Right renal pelvis (tissue), 4 donors: ENCODE results near the gene EEIG1. TPM values are rescaled to one million over a fixed set of nuclear protein-coding genes. Genes with fewer than 3 reads are reported as not detected.

Source experiments
- DNase-seq, 4 donors: peaks; one replicate each; pipeline ENCODE4 v3.0.0-alpha.2; 2013; ENCODE audit warnings: low read depth in 4 of 4, low spot score in 3 of 4, missing footprints in 1 of 4
- polyA plus RNA-seq, 4 donors: library from polyadenylated mRNA; unstranded; fragments of 120-200 nt; gene quantifications; one replicate each; pipeline ENCODE4 v1.2.1, GENCODE V29; 2013; ENCODE audit not compliant: insufficient read length in 4 of 4

Gene EEIG1
- polyA plus RNA-seq, 4 donors = 32.1 to 45.7 (median 37.3) TPM

DNA sequence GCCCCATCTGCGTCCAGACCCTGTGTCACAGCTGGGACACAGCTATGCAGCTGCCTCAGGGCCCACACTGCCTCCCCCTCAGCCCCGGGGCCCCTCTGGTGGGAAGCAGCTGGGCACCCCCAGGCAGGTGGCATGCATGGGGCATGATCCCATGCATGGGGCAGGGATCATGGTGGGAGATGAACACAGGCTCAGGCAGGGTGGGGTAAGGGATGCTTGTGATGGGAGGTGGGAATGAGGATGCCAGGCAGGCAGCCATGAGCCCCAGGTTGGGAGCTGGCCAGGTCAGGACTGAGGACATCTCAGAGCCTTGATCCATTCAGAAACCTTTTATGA is 19.7 kb downstream of the EEIG1 start:
- DNase-seq = no peak

DNA sequence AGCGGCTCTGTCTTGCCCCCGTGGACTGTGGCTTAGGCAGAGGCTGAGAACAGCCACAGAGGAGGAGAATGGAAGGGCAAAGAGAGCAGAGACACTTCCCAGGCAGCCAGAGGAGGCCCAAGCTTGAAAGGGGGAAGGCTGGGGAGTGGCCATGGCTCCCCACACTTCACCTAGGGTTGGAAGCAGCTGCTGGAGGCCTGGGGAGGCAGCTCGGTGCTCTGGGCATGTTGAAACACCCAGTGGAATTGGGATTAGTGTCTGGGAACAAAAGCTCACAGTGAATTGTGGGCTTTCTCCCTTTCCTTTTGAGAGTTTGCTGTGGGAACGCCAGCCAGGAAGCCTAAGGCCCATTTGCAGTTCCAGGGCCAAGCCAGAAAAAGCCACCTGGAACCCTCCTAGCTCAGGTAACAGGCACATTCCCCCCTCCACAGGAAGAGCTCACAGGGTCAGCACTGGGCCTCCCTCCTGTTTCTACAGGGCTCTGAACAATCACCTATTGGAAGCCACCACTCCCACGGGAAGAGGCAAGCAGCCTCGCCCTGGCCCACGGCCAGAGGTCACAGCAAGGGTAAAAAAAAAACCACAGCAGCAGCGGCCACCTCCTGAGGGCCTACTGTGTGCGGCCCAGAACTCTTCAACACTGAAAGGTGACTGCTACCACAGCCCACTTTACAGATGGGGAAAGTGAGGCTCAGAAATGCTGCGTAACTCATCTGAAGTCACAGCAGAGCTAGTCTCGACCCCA is 20.2 kb downstream of the EEIG1 start:
- DNase-seq = no peak

DNA sequence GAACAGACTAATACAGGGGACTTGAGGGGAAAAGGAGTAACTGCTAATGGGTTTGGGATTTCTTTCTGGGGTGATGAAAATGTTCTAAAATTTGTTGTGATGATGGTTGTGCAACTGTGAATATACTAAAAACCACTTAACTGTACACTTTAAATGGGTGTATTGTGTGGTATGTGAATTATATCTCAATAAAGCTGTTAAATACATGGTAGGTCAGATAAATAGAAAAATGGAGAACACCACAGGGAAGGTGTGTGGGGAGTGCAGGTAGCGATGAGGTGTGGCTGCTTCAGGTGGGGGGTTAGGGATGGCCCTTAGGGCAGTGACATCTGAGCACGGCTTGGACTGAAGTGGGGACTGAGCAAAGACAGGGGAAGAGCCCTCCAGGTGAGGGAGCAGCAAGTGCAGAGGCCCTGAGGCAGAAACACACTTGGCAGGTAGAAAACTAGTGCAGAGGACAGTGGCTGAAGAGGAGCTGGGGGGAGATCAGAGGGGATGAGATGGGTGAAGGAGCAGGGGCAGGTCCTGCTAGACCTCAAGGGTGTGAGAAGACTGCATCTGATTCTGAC is 20.9 kb downstream of the EEIG1 start:
- DNase-seq = no peak

DNA sequence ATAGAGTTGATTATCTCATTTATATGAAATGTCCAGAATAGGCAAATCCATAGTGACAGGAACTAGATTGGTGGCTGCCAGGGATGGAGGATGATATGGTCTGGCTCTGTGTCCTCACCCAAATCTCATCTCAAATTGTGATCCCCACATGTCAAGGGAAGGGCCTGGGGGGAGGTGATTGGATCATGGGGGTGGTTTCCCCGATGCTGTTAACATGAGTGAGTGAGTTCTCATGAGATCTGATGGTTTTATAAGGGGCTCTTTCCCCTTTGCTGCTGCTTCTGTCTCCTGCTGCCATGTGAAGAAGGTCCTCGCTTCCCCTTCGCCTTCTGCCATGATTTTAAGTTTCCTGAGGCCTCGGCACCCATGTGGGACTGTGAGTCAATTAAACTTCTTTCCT is 21.4 kb downstream of the EEIG1 start:
- DNase-seq = no peak

DNA sequence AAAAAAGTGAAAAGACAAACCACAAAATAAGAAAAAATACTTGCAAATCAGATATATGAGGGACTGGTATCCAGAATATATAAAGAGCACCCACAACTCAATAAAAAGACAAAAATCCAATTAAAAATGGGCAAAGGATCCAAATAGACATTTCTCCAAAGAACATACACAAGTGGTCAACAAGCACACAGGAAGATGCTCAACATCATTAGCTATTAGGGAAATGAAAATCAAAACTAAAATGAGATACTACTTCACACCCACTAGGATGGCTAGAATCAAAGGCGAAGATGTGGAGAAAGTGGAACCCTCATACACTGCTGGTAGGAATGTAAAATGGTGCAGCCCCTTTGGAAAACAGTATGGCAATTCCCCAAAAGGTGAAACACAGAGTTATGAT is 22.1 kb downstream of the EEIG1 start:
- no peak for DNase-seq

DNA sequence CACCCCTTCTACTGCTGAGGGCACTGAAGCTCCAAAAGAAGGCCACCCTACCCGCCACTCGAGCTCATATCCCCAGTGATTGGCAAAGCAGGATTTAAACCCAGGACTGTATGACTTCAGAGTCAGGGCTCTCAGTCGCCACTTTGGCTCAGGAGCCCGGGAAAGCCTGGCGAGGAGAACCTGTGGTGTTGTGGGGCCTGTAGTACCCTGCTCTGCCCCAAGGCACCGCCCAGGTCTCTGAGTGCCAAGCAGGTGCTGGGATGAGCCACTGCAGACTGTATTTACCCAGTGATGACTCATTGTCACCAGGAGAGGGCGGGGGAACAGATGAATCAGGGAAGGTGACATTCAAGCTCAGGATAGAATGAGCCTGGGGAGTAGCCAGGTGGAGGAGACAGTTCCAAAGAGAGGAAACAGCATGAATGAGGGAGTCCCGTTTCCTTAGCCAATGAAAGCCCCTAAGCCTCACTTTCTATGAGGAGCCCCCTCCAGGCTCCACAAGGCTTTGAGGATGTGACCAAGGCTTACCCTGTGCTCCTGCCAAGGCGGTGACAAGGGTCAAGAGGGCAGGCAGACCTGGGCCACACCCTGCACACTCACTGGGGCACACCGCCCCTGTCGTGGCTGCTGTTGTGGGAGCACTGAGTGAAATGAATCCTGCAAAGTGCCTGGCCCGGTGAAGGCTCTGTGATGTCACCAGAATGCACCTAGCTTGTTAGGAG is 25.3 kb downstream of the EEIG1 start:
- DNase-seq = no peak

DNA sequence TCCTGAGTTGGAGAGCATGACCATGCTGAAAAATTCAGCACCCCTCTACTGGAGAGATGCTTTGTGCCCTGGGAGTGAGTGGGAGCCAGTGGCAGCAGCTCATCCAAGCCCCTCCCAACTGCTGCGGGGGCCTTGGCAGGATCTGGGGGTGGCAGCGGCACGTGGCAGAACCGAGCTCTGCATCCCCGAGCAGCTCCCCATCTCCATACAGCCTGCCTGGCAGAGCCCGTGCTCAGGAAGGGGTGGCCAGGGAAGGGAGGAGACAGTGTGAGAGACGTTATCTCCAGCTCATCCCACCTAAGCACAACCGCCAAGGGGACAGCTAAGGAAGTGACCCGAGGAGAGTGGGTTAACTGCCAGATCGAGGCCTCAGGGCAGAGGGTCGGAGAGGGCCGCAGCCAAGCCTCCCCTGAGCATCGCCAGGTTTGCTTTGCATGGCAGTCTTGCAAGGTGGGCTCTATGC is 25.9 kb downstream of the EEIG1 start:
- DNase-seq = no peak

DNA sequence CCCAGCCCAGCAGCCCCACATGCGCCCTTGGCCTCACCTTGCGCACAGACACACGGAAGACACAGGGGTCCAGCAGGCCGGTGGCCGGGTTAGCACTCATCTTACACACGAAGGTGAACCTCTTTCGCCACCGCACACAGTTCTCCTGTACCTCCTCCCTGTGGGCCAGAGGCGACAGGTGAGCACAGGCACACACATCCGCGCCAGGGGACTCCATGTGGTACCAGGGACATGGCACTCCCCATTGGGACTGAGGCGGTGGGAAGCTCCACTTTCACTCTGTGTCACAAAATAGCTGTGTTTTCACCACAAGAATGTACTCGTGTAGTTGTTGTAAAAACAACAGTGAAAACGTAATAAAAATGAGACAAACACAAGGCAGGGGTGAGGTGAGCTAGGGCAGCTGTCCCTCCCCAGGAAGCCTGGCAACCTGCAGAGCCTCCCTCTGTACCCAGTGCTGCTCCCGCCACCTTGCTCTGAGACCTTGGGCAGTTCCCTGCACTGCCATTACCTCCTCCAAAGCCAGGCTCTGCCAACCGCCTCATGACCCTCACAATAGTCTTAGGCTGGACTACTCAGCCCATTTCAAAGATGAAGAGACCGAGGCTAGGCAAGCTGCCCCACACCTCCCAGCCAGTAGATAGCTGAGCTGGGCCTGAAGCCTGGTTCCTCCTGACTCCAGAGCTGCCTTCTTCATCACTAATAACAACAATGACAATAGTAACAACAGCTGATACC is 26.9 kb downstream of the EEIG1 start:
- DNase-seq = no peak

DNA sequence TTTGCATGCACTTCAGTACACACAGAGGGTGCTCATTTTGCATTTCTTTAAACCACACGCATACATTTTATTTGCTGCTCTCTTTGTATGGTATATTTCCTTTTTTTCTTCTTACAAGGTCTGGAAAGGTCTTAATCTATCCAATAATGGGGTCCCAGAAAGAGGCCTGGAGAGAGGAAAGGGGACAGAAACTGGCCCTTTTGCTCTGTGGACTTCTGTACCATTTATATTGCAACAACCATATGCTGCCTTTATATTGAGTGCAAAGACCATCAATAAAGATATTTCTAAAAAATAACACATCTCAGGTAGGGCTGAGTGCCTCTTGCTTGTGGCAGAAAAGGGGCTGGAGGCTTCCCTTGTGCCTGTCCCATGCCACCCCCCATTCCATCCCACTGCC is 27.6 kb downstream of the EEIG1 start:
- DNase-seq = no peak

DNA sequence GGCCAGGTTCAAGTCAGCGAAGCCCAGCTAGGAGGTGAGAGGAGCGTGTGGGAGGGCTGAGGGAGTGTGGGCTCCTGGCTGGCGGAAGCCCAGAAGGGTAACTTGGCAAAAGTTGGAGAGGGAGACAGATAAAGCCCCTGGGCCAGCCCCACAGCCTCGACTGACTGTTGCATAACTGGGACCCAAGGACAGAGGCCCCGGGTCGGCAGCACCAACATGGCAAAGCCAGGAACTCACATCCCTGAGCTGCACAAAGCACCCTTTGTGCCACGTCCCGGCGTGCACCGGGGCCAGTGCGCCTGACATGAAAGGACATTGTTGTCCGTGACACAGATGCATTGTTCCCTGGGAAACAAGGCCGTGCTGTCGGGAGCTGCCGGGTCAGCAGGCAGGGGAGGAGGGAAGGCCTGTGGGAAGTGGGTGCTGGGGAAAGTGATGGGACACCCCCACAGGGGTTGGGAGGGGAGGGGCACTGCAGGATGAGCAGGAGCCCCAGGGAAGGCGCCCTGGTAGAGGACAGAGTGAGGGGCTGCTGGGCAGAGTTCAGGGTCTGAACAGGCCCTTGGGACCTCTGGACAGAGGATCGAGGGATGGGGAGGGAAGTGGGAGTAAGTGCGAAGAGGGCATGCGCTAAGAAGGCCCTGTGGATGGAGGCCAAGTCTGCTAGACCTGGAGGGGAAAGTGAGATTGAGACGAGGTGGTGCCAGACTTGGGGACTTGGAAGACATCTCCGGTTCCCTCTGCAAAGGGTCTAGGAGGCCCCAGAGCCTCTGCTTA is 30.1 kb downstream of the EEIG1 start:
- no peak for DNase-seq

DNA sequence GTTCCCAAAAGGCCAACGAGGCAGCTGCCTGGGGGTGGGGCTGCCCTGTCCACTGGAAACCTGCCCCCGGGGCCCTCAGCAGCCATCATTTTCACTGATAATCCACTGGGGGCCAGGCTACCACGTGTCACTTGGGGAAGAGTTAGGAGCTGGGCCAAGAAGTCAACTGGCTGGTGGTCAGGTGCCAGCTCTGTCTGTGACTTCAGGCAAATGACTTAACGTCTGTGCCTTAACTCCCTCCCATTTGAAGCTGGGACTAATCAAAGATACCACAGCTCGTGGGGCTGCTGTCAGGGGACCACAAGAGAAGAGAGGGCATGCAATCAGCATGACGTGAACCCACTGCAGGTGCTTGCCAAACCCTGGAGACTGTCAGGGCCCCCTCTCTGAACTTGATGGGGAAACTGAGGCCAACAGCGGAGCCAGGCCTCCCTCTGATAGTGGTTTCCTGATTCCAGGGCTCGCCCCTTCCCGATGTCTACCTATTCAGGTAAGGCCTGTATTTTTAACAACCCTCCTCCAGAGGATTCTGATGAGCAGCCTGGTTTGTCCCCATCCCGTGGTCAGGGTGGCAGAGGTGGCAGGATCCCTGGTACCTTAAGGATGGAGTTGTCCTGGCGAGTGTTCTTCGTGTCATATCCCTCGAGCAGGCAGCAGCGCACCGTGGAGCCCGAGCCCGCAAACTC is 30.8 kb downstream of the EEIG1 start:
- no peak for DNase-seq

DNA sequence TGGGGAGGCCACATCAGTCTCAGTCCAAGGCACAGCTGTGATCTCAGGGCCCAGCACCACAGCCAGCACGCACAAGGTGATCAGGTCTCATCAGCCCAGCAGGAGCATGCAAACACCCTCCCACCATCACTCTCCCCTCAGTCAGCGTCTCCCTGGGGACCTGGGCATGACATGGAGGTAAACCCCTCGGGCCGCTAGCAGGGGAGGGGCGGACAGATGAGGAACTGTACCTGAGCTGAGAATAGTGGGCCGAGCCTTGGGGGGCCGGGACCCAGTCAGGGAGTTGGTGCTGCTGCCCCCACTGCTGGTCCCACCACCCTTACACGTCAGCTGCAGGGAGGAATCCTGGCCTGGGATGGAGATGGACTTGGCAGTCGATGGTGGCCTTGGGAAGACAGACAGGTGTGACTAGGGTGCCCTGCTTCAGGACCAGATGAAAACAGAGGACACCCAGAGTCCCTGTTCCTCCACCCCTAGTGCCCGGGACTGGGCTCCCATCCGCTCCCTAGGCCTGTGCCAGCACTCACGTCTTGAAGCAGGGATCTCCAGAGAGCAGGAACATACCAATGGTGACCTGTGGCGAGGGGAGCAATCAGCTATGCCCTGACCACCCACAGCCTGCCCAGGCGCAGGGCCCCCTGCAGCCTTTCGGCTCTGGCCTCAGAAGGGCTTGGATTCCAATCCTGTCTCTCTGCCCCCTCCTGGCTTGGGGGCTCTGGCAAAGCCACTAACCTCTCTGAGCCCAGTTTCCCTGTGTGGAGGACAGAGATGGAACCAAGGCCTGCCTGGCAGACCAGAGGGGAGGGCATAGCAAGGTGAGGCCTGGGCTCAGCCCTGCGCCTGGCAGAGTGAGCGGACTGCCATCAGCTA is 32.7 kb downstream of the EEIG1 start:
- no peak for DNase-seq

DNA sequence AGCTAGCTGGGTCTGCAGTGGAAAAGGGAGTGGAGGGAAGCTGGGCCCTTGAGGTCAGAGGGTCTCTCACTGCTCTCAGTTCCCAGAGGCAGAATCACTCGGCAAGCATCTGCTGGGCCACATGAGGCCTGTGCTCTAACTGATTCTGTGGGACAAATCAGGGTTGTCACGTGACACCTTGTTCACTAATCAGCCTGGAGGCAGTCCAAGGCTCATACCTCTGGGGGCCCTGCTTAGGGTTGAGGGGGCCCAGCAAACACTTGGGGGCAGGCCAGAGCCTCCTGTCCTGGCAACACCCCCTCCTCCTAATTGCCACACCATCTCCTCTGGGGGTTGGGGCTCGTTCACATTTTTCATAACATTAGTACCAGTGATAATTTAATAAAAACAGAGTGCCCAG is 34.1 kb downstream of the EEIG1 start:
- no peak for DNase-seq

DNA sequence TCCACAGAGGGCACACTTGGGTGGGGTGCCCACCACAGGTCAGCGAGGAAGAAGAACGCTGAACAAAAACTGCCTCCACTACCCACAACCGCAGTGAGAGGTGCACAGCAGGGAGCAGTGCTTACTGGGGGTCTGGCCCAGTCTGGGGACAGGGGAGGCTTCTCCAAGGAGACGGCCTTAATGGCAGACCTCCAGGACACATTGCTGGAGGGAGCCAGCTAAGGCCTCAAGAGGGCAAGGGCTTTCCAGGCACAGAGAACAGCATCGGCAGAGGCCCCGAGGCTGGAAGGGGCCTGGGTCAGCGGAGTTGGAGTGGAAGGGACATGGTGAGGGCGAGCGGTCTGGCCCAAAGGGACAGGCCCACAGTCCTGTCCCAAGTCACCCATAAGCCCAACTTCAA is 34.8 kb downstream of the EEIG1 start:
- no peak for DNase-seq

DNA sequence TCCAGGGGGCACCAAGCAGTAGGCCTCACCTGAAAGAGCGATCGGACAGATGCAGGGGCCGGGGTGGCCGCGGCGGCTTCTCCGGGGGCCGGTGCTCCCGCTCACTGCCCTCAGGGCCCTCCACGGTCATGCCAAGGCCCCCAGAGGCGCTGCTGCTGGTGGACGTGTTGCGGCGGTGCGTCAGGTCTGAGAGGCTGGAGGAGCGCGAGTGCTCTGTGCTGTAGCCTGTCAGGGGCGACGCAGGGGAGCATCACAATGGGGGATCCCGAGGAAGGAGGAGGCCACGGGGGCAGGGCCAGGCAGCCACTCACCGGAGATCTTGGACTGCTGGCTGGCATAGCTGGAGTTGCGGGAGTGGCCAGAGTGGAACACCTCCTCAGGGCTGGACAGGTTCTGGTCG is 35.5 kb downstream of the EEIG1 start:
- no peak for DNase-seq

DNA sequence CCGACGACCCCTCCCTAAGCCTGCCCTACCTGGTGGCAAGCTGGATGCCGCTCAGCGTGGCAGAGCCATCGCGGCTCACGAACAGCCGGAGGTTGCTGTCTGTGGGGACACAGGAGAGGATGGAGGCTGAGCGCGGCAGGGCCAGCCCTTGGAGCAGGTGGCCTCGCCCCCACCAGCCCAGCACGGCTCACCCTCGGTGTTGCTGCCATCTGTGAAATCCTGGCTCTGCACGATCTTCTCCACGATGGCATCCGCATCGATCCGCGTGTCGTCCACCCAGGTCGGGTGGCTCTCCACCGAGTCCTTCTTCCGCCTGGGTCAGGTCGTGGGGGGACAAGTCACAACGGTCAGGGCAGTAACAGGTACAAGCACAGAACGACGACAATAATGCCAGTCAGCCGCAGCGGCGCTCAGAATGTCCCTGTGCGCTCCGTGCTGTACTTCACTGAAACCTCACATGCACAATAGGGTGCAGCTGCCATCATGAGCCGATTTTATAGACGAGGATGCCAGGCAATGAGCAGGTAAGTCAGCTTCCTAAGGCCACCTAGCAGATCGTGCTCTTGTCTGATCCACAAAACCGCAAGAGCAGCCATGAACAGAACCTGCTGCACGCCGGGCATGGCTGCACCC is 36.1 kb downstream of the EEIG1 start:
- DNase-seq = no peak

DNA sequence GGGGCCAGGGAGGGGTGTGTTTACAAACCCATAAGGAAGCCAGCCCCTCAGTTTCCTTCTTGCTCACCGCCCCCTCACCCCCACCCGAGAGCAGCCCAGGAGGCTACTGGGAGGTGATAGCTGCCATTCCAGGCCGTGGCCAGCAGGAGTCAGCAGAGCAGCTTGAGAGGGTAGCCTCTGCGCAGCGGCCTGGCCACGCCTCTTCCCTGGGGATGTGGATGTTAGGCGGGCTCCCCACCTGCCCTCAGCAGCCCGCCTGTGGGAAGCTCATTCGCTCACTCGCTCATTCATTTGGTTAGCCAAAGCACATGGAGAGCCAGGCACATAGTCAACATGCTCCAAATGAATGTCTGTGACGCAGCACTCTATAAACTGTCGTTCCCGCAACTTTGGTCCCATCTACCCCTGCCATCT is 37.1 kb downstream of the EEIG1 start:
- no peak for DNase-seq

DNA sequence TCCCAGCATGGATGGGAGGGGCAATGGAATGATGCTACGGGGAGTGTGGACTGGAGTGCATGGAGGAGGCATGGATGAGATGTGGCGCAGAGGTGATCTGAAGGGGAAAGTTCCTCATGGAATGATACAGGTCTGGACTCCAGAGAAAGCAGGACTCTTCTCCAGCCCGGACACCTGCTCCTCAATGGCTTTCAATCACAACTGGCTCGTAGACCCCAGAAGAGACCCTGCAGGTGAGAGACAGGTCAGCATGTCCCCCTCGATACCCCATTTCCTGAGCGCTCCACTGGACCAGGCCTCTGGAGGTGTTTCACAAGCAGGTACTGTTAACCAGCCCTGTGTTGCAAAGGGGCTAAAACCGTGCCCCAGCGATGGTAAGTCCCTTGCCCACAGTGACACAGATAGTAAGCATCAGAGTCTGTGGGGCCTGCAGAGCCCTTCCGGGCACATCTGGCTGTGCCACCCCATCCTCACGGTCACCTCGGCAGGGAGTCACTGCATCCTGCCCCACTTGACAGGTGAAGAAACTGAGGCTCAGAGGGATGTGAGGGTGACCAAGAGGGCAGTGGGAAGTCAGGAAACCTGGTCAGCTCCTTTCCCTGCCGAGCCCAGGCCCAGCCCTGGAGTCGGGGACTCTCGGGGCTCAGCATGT is 37.7 kb downstream of the EEIG1 start:
- no peak for DNase-seq
